ENCODE results near the gene MTG2.

MTG2 gene

DNA sequence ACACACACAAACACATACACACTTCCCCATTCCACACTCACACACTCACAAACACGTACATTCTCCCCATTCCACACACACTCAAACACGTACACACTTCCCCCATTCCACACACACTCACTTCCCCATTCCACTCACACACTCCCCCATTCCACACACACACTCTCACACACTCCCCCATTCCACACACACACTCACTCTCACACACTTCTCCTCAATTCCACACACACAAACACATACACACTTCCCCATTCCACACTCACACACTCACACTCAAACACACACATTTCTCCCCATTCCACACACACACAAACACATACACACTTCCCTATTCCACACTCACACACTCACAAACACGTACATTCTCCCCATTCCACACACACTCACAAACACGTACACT is 46.8 kb downstream of the MTG2 start:
- H3K9ac ChIP-seq (ENCODE audit: low read length), result no peak overlapping the region
- H3K9me3 ChIP-seq (ENCODE audit: control insufficient read depth, low read length), result peaks cover 3% of the 10 kb centered on the region
- peaks cover 58% of the 10 kb centered on the region for H3K27me3 ChIP-seq (replicated peaks; ENCODE audit: control insufficient read depth, insufficient read depth, low read length)
- DNase-seq (ENCODE audit: low read depth), result no peak
- H3K36me3 ChIP-seq (ENCODE audit: control insufficient read depth, insufficient read depth, low read length, severe bottlenecking), result no peaks in the 10 kb centered on the region
- no peaks in the 10 kb centered on the region for H3K4me1 ChIP-seq (ENCODE audit: control insufficient read depth, insufficient read depth, low read length)
- no peak overlapping the region for H3K4me3 ChIP-seq (ENCODE audit: low read length)

GRCh38 chr20:62230276-62230675 is 47.4 kb downstream of the MTG2 start:
- DNase-seq (ENCODE audit: low read depth), result no peak
- Histone ChIP-seq H3K9ac (ENCODE audit: low read length) (no peak overlapping the region), H3K4me1 (ENCODE audit: control insufficient read depth, insufficient read depth, low read length) (no peaks in the 10 kb centered on the region), H3K9me3 (ENCODE audit: control insufficient read depth, low read length) (peaks cover 3% of the 10 kb centered on the region), H3K27me3 (replicated peaks; ENCODE audit: control insufficient read depth, insufficient read depth, low read length) (peaks cover 53% of the 10 kb centered on the region), H3K36me3 (ENCODE audit: control insufficient read depth, insufficient read depth, low read length, severe bottlenecking) (no peaks in the 10 kb centered on the region), H3K4me3 (ENCODE audit: low read length) (no peak overlapping the region)

DNA sequence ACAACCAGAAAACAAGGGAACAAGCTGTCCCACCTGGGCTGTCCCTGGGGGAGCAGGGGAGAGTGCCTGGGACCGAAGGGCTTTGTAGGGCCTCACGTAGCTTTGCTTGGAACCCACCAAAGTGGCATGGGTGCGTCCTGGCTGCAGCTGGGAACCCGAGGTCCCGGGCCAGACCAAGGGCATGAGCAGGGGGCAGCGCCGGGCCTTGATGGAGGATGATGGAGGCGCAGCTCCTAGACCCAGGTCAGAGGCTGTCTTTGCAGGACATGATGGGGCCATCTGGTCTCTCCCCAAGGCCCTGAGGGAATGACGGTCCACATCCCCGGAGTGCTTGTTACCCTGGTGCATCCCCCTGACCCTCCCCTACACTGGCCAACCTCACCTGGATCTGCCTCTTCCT is 47.9 kb downstream of the MTG2 start:
- Histone ChIP-seq H3K9ac (ENCODE audit: low read length) (no peak overlapping the region), H3K4me1 (ENCODE audit: control insufficient read depth, insufficient read depth, low read length) (no peaks in the 10 kb centered on the region), H3K9me3 (ENCODE audit: control insufficient read depth, low read length) (peaks cover 3% of the 10 kb centered on the region), H3K27me3 (replicated peaks; ENCODE audit: control insufficient read depth, insufficient read depth, low read length) (peaks cover 49% of the 10 kb centered on the region), H3K36me3 (ENCODE audit: control insufficient read depth, insufficient read depth, low read length, severe bottlenecking) (no peaks in the 10 kb centered on the region), H3K4me3 (ENCODE audit: low read length) (no peak overlapping the region)
- DNase-seq (ENCODE audit: low read depth), result no peak

DNA sequence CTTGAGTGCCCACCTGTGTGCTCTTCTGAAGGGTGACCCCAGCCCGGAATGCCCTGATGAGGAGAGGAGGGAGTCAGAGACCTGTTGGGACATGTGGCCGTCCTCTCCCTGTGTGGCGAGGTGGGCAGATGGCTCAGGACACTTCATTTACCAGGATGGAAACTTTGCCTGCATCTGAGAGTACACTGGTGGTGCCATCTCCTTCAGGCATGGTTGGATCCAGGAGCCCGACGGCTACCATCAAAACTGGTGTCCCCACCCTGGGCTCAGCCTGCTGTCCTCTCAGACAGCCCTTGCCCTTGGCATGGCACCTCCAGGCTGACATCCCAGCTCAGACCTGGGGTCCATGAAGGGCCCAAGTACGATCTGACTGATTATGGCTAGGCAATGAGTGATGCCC is 48.5 kb downstream of the MTG2 start:
- Histone ChIP-seq H3K4me1 (ENCODE audit: control insufficient read depth, insufficient read depth, low read length) (no peaks in the 10 kb centered on the region), H3K27me3 (replicated peaks; ENCODE audit: control insufficient read depth, insufficient read depth, low read length) (peaks cover 47% of the 10 kb centered on the region), H3K36me3 (ENCODE audit: control insufficient read depth, insufficient read depth, low read length, severe bottlenecking) (no peaks in the 10 kb centered on the region), H3K9ac (ENCODE audit: low read length) (no peak overlapping the region), H3K4me3 (ENCODE audit: low read length) (no peak overlapping the region), H3K9me3 (ENCODE audit: control insufficient read depth, low read length) (peaks cover 3% of the 10 kb centered on the region)
- no peak for DNase-seq (ENCODE audit: low read depth)

DNA sequence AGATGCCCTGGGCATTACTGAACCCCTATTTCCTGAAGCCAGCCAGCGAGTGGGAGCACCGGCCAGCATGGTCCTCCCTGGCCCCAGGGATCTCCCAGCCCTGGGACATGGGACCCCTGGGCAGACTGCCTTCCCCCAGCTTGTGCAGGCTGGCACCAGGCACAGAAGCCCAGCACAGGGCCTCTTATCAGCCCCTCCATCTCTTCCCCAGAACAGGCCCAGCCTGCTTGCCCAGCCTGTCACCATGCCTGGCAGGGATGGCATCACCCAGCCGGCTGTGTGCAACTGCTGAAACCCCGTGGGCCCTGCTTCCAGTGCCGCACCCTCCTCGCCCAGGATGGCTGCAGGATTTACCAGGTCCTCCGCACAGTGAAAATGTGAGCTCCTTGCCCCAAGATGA is 49.4 kb downstream of the MTG2 start:
- Histone ChIP-seq H3K36me3 (ENCODE audit: control insufficient read depth, insufficient read depth, low read length, severe bottlenecking) (no peaks in the 10 kb centered on the region), H3K4me3 (ENCODE audit: low read length) (no peak overlapping the region), H3K4me1 (ENCODE audit: control insufficient read depth, insufficient read depth, low read length) (no peaks in the 10 kb centered on the region), H3K9me3 (ENCODE audit: control insufficient read depth, low read length) (peaks cover 3% of the 10 kb centered on the region), H3K27me3 (replicated peaks; ENCODE audit: control insufficient read depth, insufficient read depth, low read length) (peaks cover 43% of the 10 kb centered on the region), H3K9ac (ENCODE audit: low read length) (no peak overlapping the region)
- DNase-seq (ENCODE audit: low read depth), result no peak

DNA sequence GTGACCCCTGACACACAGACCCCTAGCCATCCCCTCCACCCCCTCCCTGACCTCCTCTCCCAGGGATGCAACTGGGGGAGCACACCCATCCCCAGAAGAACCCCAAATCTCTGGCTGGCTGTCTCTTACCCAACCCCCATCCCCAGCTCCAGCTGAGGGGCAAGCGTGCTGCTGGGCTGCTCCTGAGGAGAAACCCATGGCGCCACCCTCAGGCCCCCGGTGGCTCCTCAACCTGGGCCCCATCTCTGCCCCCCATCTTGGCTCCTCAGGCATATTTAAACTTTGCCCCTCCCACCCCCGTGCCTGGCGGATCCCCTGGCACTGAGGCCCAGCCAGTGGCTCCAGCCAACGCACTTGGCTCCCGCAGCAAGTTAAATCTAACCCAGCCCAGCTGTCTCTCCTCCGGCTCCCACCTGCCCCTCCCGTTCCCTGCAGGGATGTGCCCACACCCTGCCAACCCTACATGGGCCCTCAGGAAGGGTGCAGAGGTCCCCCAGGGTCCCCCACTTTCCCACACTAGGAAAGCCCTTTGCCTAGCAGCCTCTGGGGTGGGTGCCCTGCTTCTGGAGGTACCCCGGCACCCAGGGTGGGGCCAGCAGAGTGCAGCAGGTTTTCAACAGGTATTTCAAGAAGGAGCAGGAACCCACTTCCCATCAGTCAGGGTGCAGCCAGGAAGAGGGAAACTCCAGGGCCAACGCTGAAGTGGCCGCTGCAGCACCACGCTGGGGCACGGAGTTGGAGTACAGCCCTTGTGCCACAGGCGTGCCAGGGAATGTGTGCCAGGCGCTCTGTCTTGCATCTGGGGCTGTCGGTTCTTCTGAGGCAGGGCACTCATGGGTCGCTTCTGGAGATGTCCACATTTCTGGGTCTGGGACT is 50.2 kb downstream of the MTG2 start:
- peaks cover 36% of the 10 kb centered on the region for H3K27me3 ChIP-seq (replicated peaks; ENCODE audit: control insufficient read depth, insufficient read depth, low read length)
- H3K4me1 ChIP-seq (ENCODE audit: control insufficient read depth, insufficient read depth, low read length), result peaks cover 3% of the 10 kb centered on the region
- no peaks in the 10 kb centered on the region for H3K36me3 ChIP-seq (ENCODE audit: control insufficient read depth, insufficient read depth, low read length, severe bottlenecking)
- H3K9ac ChIP-seq (ENCODE audit: low read length), result no peak overlapping the region
- H3K9me3 ChIP-seq (ENCODE audit: control insufficient read depth, low read length), result peaks cover 3% of the 10 kb centered on the region
- H3K4me3 ChIP-seq (ENCODE audit: low read length), result no peak overlapping the region
- no peak for DNase-seq (ENCODE audit: low read depth)

GRCh38 chr20:62233684-62234083 is 50.9 kb downstream of the MTG2 start:
- peaks cover 29% of the 10 kb centered on the region for H3K27me3 ChIP-seq (replicated peaks; ENCODE audit: control insufficient read depth, insufficient read depth, low read length)
- no peak for DNase-seq (ENCODE audit: low read depth)
- H3K4me3 ChIP-seq (ENCODE audit: low read length), result no peak overlapping the region
- H3K9me3 ChIP-seq (ENCODE audit: control insufficient read depth, low read length), result peaks cover 3% of the 10 kb centered on the region
- H3K36me3 ChIP-seq (ENCODE audit: control insufficient read depth, insufficient read depth, low read length, severe bottlenecking), result no peaks in the 10 kb centered on the region
- H3K4me1 ChIP-seq (ENCODE audit: control insufficient read depth, insufficient read depth, low read length), result peaks cover 3% of the 10 kb centered on the region
- no peak overlapping the region for H3K9ac ChIP-seq (ENCODE audit: low read length)

- no peak overlapping the region for H3K4me3 ChIP-seq (ENCODE audit: low read length)
- H3K9me3 ChIP-seq (ENCODE audit: control insufficient read depth, low read length), result peaks cover 3% of the 10 kb centered on the region
- H3K4me1 ChIP-seq (ENCODE audit: control insufficient read depth, insufficient read depth, low read length), result peaks cover 6% of the 10 kb centered on the region
- H3K27me3 ChIP-seq (replicated peaks; ENCODE audit: control insufficient read depth, insufficient read depth, low read length), result peaks cover 23% of the 10 kb centered on the region
- DNase-seq (ENCODE audit: low read depth), result no peak
- H3K36me3 ChIP-seq (ENCODE audit: control insufficient read depth, insufficient read depth, low read length, severe bottlenecking), result no peaks in the 10 kb centered on the region
- no peak overlapping the region for H3K9ac ChIP-seq (ENCODE audit: low read length)
These were observed 51.5 kb downstream of the MTG2 start for GRCh38 chr20:62234339-62234738.

DNA sequence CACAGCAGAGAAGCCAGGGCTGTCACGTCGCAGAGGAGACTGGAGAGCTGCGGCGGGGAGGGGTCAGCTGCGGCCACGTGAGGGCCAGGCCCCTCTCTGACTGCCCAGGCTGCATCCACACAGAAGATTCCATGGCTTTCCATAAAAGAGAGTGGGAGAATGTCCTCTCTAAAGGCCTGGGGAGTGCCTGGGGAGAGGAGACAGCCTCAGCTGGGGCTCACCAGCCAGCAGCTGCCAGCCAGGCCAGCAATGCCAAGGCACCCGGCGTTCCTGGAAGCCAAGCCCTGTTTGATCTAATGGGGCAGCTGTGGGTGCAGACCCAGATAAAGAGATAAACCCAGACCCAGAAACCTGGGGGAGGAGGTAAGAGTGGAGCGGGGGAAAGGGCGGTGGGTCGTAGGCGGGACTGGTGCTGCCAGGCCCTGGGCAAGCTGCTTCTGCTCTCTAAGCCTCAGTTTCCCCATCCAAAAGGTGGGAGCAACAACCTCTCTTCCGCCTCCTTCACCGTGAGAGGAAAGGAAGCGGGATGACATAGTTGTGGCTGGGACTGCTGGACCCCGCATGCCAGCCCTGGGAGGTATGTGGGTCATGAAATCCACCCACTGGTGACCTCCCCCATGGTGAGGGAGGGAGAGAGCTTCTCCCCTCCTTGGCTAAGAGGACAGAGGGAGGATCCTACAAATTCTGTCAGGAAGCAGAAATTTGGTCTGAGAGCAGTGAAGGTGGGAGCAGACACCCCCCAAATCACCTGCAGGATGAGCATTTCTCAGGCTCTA is 52.4 kb downstream of the MTG2 start:
- peaks cover 3% of the 10 kb centered on the region for H3K9me3 ChIP-seq (ENCODE audit: control insufficient read depth, low read length)
- no peak overlapping the region for H3K9ac ChIP-seq (ENCODE audit: low read length)
- peaks cover 23% of the 10 kb centered on the region for H3K27me3 ChIP-seq (replicated peaks; ENCODE audit: control insufficient read depth, insufficient read depth, low read length)
- no peak overlapping the region for H3K4me3 ChIP-seq (ENCODE audit: low read length)
- no peak for DNase-seq (ENCODE audit: low read depth)
- no peaks in the 10 kb centered on the region for H3K36me3 ChIP-seq (ENCODE audit: control insufficient read depth, insufficient read depth, low read length, severe bottlenecking)
- H3K4me1 ChIP-seq (ENCODE audit: control insufficient read depth, insufficient read depth, low read length), result peaks cover 10% of the 10 kb centered on the region

- peaks cover 3% of the 10 kb centered on the region for H3K9me3 ChIP-seq (ENCODE audit: control insufficient read depth, low read length)
- H3K27me3 ChIP-seq (replicated peaks; ENCODE audit: control insufficient read depth, insufficient read depth, low read length), result peaks cover 19% of the 10 kb centered on the region
- no peaks in the 10 kb centered on the region for H3K36me3 ChIP-seq (ENCODE audit: control insufficient read depth, insufficient read depth, low read length, severe bottlenecking)
- H3K9ac ChIP-seq (ENCODE audit: low read length), result no peak overlapping the region
- DNase-seq (ENCODE audit: low read depth), result no peak
- no peak overlapping the region for H3K4me3 ChIP-seq (ENCODE audit: low read length)
- peaks cover 10% of the 10 kb centered on the region for H3K4me1 ChIP-seq (ENCODE audit: control insufficient read depth, insufficient read depth, low read length)
These were observed 52.9 kb downstream of the MTG2 start for GRCh38 chr20:62235777-62236157.

DNA sequence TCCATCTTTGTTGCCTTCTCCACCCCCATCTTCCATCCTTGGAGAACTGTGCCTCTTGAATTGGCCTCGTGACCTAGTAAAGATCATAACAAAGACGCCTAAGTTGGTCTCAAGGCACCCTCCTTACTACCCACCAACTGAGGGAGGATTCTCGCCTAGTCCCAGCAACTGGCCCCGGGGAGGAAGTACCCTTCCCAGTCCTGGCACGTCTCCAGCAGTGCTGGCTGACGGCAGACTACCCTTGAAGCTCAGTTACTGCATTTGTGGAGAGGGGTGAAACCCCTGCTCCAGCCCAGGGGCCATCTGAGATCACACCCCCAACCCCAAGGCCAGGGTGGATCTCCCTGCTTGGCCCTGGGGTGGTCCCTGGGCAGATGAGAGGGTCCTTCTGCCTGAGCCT is 53.4 kb downstream of the MTG2 start:
- Histone ChIP-seq H3K4me1 (ENCODE audit: control insufficient read depth, insufficient read depth, low read length) (peaks cover 10% of the 10 kb centered on the region), H3K4me3 (ENCODE audit: low read length) (no peak overlapping the region)

More for the DNA sequence above, 53.4 kb downstream of the MTG2 start:
- H3K9ac ChIP-seq (ENCODE audit: low read length), result no peak overlapping the region
- peaks cover 3% of the 10 kb centered on the region for H3K9me3 ChIP-seq (ENCODE audit: control insufficient read depth, low read length)
- DNase-seq (ENCODE audit: low read depth), result no peak
- H3K36me3 ChIP-seq (ENCODE audit: control insufficient read depth, insufficient read depth, low read length, severe bottlenecking), result no peaks in the 10 kb centered on the region
- peaks cover 15% of the 10 kb centered on the region for H3K27me3 ChIP-seq (replicated peaks; ENCODE audit: control insufficient read depth, insufficient read depth, low read length)

Measured in adipocyte (in vitro differentiated cells).